Hepatocyte (in vitro differentiated cells): Measurements from ENCODE around the gene TPRN.

Source experiments
- CTCF ChIP-seq: fragments of 200-600 bp; sonication (generic); IDR thresholded peaks from 2 replicates; pipeline ENCODE4 v1.5.1; 2016; ENCODE audit warnings: antibody characterized with exemption, mild to moderate bottlenecking; ENCODE audit not compliant: poor library complexity
- EZH2 ChIP-seq: fragments of 200-600 bp; sonication (generic); IDR thresholded peaks from 2 replicates; pipeline ENCODE4 v1.6.1; 2016; ENCODE audit warnings: antibody characterized with exemption, mild to moderate bottlenecking, borderline replicate concordance
- EZH2phosphoT487 ChIP-seq: fragments of 200-600 bp; sonication (generic); IDR thresholded peaks from one replicate; pipeline ENCODE4 v1.6.1; 2018; ENCODE audit warnings: antibody characterized with exemption, mild to moderate bottlenecking, low read depth, moderate library complexity; ENCODE audit not compliant: unreplicated experiment, severe bottlenecking

- TF ChIP-seq CTCF, result no peak
- TF ChIP-seq EZH2, result no peak
- TF ChIP-seq EZH2phosphoT487, result no peak
Observed at GRCh38 chr9:137171149-137171900, 29.2 kb downstream of the TPRN start.
